Measurements from ENCODE around the gene BTBD9.

- TF ChIP-seq CTCF (IDR thresholded peaks at IDR 0.05) (no peak), POLR2A (IDR thresholded peaks at IDR 0.05; ENCODE audit: low read length) (no peak), BHLHE40 (IDR thresholded peaks at IDR 0.05; ENCODE audit: low read depth, low read length) (no peak), EP300 (IDR thresholded peaks at IDR 0.05) (no peak), EHMT2 (IDR thresholded peaks at IDR 0.05; ENCODE audit: low read depth) (no peak), HMGXB4 (CRISPR knock-in tag; IDR thresholded peaks at IDR 0.05; ENCODE audit: borderline replicate concordance) (no peak), CEBPB (IDR thresholded peaks at IDR 0.05) (no peak), KDM5A (IDR thresholded peaks at IDR 0.05) (no peak), POLR2AphosphoS2 (conservative IDR thresholded peaks at IDR 0.05; ENCODE audit: low read length) (no peak), RFX5 (IDR thresholded peaks at IDR 0.05) (no peak), ESRRA (IDR thresholded peaks at IDR 0.05; ENCODE audit: borderline replicate concordance, low read length) (no peak)
- TF ChIP-seq, protein P1, sequence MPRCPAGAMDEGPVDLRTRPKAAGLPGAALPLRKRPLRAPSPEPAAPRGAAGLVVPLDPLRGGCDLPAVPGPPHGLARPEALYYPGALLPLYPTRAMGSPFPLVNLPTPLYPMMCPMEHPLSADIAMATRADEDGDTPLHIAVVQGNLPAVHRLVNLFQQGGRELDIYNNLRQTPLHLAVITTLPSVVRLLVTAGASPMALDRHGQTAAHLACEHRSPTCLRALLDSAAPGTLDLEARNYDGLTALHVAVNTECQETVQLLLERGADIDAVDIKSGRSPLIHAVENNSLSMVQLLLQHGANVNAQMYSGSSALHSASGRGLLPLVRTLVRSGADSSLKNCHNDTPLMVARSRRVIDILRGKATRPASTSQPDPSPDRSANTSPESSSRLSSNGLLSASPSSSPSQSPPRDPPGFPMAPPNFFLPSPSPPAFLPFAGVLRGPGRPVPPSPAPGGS (IDR thresholded peaks at IDR 0.05) = no peak
Measured at GRCh38 chr6:38212116-38212515, 427.6 kb downstream of the BTBD9 start.

Measured in A549 (cell line).